ENCODE data around the gene SLC22A9. TPM values are rescaled to one million over a fixed set of nuclear protein-coding genes. Genes with fewer than 3 reads are reported as not detected.
"Not testable (repeated sequence)": the region's sequence is repeated elsewhere in the genome, so short reads cannot be mapped to it uniquely, and the experiment has no call there.

The SLC22A9 gene
- total RNA-seq, 1 donor = not detected

- Histone ChIP-seq H3K4me3 (ENCODE audit: low read length) (no peak overlapping the region), H3K4me1 (ENCODE audit: insufficient read depth, low read length) (no peaks in the 10 kb centered on the region), H3K9me3 (ENCODE audit: low read depth, low read length) (no peaks in the 10 kb centered on the region), H3K27me3 (ENCODE audit: insufficient read depth, low read length) (no peaks in the 10 kb centered on the region)
These were observed 47.7 kb downstream of the SLC22A9 start for GRCh38 chr11:63417174-63417852.

GRCh38 chr11:63427971-63428508, 58.5 kb downstream of the SLC22A9 start:
- H3K9me3 ChIP-seq (ENCODE audit: low read depth, low read length) = no peaks in the 10 kb centered on the region
- H3K27me3 ChIP-seq (ENCODE audit: insufficient read depth, low read length) = peaks cover 10% of the 10 kb centered on the region
- no peaks in the 10 kb centered on the region for H3K4me1 ChIP-seq (ENCODE audit: insufficient read depth, low read length)
- H3K4me3 ChIP-seq (ENCODE audit: low read length) = no peak overlapping the region

GRCh38 chr11:63430731-63431130, 61.1 kb downstream of the SLC22A9 start:
- not testable (repeated sequence) for H3K4me3 ChIP-seq (ENCODE audit: low read length); H3K9me3 ChIP-seq (ENCODE audit: low read depth, low read length); H3K4me1 ChIP-seq (ENCODE audit: insufficient read depth, low read length)
- peaks cover 10% of the 10 kb centered on the region for H3K27me3 ChIP-seq (ENCODE audit: insufficient read depth, low read length)

- not testable (repeated sequence) for H3K4me1 ChIP-seq (ENCODE audit: insufficient read depth, low read length); H3K4me3 ChIP-seq (ENCODE audit: low read length); H3K9me3 ChIP-seq (ENCODE audit: low read depth, low read length); H3K27me3 ChIP-seq (ENCODE audit: insufficient read depth, low read length)
These were observed 65.8 kb downstream of the SLC22A9 start for GRCh38 chr11:63435351-63435750.

- H3K27me3 ChIP-seq (ENCODE audit: insufficient read depth, low read length); H3K4me1 ChIP-seq (ENCODE audit: insufficient read depth, low read length); H3K4me3 ChIP-seq (ENCODE audit: low read length); H3K9me3 ChIP-seq (ENCODE audit: low read depth, low read length): not testable (repeated sequence)
These were observed 66.2 kb downstream of the SLC22A9 start for GRCh38 chr11:63435831-63436230.

GRCh38 chr11:63443714-63444113, 74.1 kb downstream of the SLC22A9 start:
- no peaks in the 10 kb centered on the region for H3K9me3 ChIP-seq (ENCODE audit: low read depth, low read length)
- peaks cover 8% of the 10 kb centered on the region for H3K4me1 ChIP-seq (ENCODE audit: insufficient read depth, low read length)

GRCh38 chr11:63444160-63444559, 74.6 kb downstream of the SLC22A9 start:
- H3K4me1 ChIP-seq (ENCODE audit: insufficient read depth, low read length) = peaks cover 12% of the 10 kb centered on the region
- no peak overlapping the region for H3K4me3 ChIP-seq (ENCODE audit: low read length)
- H3K9me3 ChIP-seq (ENCODE audit: low read depth, low read length) = no peaks in the 10 kb centered on the region
- no peaks in the 10 kb centered on the region for H3K27me3 ChIP-seq (ENCODE audit: insufficient read depth, low read length)

More at GRCh38 chr11:63443714-63444113, 74.1 kb downstream of the SLC22A9 start:
- H3K27me3 ChIP-seq (ENCODE audit: insufficient read depth, low read length) = no peaks in the 10 kb centered on the region
- H3K4me3 ChIP-seq (ENCODE audit: low read length) = no peak overlapping the region

- Histone ChIP-seq H3K4me1 (ENCODE audit: insufficient read depth, low read length) (peaks cover 12% of the 10 kb centered on the region), H3K4me3 (ENCODE audit: low read length) (no peak overlapping the region), H3K27me3 (ENCODE audit: insufficient read depth, low read length) (no peaks in the 10 kb centered on the region), H3K9me3 (ENCODE audit: low read depth, low read length) (no peaks in the 10 kb centered on the region)
These were observed 75.5 kb downstream of the SLC22A9 start for GRCh38 chr11:63445118-63445517.

GRCh38 chr11:63445720-63446119, 76.1 kb downstream of the SLC22A9 start:
- H3K4me3 ChIP-seq (ENCODE audit: low read length) = no peak overlapping the region
- peaks cover 12% of the 10 kb centered on the region for H3K4me1 ChIP-seq (ENCODE audit: insufficient read depth, low read length)
- H3K27me3 ChIP-seq (ENCODE audit: insufficient read depth, low read length) = no peaks in the 10 kb centered on the region
- H3K9me3 ChIP-seq (ENCODE audit: low read depth, low read length) = no peaks in the 10 kb centered on the region

- Histone ChIP-seq H3K4me3 (ENCODE audit: low read length) (no peak overlapping the region), H3K9me3 (ENCODE audit: low read depth, low read length) (no peaks in the 10 kb centered on the region), H3K4me1 (ENCODE audit: insufficient read depth, low read length) (peaks cover 12% of the 10 kb centered on the region), H3K27me3 (ENCODE audit: insufficient read depth, low read length) (no peaks in the 10 kb centered on the region)
These were observed 79.1 kb downstream of the SLC22A9 start for GRCh38 chr11:63448646-63449045.

- Histone ChIP-seq H3K9me3 (ENCODE audit: low read depth, low read length) (no peaks in the 10 kb centered on the region), H3K27me3 (ENCODE audit: insufficient read depth, low read length) (no peaks in the 10 kb centered on the region), H3K4me1 (ENCODE audit: insufficient read depth, low read length) (no peaks in the 10 kb centered on the region), H3K4me3 (ENCODE audit: low read length) (no peak overlapping the region)
These were observed 90.0 kb downstream of the SLC22A9 start for GRCh38 chr11:63459586-63459985.

Other genes starting within 250 kb of the SLC22A9 start
- gene SLC22A24, start 225.6 kb upstream of the SLC22A9 start, total RNA-seq = not detected
- gene SLC22A25, start 126.2 kb upstream of the SLC22A9 start, total RNA-seq = not detected
- 0.42 TPM for gene PLAAT5, start 121.4 kb downstream of the SLC22A9 start, total RNA-seq
- 6.3 TPM for gene LGALS12, start 136.3 kb downstream of the SLC22A9 start, total RNA-seq
- 51.4 TPM for gene PLAAT4, start 167.0 kb downstream of the SLC22A9 start, total RNA-seq
- not detected for gene PLAAT2, start 193.6 kb downstream of the SLC22A9 start, total RNA-seq
- gene PLAAT3, start 244.6 kb downstream of the SLC22A9 start, total RNA-seq = 2.8 TPM